Measurements from ENCODE around the gene PRKD1.

PRKD1 gene

GRCh38 chr14:29829851-29830250 lies 97.8 kb downstream of the PRKD1 start:
- no peak for DNase-seq

- no peak for DNase-seq
These were observed 103.8 kb downstream of the PRKD1 start for GRCh38 chr14:29823816-29824215.

DNA sequence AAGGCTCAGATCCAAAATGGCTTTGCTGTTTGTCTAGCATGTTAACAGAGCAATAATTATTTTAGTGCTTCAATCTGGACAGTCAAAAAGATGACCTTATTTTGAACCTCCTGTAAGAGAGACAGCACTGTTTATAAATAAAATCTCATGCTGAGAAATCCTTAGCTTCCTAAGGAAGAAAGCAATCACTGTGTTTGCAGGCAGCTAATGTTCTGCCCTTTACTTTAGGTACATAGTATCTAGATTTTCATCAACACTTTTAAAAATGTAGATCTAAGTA lies 105.3 kb downstream of the PRKD1 start:
- no peak for DNase-seq

- DNase-seq: no peak
These were observed 105.8 kb downstream of the PRKD1 start for GRCh38 chr14:29821661-29822429.

GRCh38 chr14:29821242-29821641 lies 106.4 kb downstream of the PRKD1 start:
- no peak for DNase-seq

DNA sequence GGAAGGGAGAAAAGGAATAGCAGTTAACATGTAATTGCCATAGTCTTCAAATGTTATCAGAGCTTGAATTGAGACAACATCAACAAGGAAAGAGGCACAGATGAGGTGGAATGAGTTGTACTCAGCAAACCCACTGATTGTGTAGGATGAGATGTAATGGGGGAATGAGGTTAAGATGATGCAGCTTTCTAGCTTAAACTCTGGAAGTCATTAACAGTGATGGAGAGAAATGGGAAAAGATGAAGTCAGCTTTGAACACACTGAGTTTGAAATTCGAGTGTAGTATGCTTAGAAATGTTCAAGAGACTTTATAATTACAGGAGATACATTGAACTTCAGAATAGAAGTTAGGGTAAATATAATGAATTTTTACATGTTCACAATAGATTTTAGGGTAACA lies 106.9 kb downstream of the PRKD1 start:
- DNase-seq: no peak

GRCh38 chr14:29817767-29818405 lies 109.8 kb downstream of the PRKD1 start:
- no peak for DNase-seq

GRCh38 chr14:29815016-29815674 lies 112.5 kb downstream of the PRKD1 start:
- DNase-seq: no peak

- DNase-seq: no peak
These were observed 113.3 kb downstream of the PRKD1 start for GRCh38 chr14:29814156-29815015.

GRCh38 chr14:29810682-29811081 lies 117.0 kb downstream of the PRKD1 start:
- DNase-seq: no peak

DNA sequence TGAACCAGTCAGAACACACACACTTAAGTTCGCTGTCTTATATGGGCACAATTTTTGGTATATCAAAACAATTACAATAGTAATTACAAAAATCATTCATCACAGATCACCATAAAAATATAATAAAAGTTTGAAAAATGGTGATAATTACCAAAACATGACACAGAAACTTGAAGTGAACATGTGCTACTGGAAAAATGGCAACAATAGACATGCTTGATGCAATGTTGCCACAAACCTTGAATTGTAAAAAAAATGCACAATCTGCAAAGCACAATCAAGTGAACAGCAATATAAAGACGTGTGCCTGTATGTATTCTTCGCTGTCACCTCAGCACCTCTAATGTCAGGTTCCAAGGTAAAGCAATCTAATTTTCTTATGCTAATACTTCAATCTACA lies 117.6 kb downstream of the PRKD1 start:
- DNase-seq: no peak

- DNase-seq: no peak
These were observed 121.5 kb downstream of the PRKD1 start for GRCh38 chr14:29806124-29806517.

DNA sequence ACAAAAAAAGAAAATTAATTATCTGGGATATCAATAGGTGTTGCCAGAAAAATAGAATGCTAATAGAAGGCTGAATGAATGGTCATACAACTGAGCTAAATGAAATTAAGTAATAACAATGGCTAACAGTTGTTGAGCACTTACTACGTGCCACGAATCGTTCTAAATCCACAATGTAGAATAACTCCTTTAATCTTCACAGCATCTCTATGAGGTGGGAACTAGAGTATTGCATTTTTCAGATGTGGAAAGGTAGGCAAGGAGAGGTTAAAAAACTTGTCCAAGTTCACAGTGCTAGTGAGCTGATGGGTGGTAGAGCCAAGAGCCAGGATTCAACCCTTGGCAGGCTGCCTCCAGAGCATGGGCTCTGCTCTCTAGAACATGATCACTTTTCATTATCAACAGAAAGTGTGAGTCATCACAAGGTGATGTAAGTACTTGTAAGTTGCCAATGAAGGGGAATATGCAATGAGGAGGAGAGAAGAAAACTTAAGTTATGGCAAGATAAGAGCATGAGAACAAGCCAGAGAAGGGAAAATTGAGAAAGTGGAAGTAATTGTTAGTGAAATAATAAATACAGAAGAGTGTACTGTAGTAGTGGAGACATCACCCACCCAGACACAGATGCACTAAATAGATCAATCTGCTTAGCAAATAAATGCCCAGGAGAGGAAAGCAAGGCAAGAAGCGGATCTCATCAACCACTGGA lies 122.1 kb downstream of the PRKD1 start:
- DNase-seq: no peak

DNA sequence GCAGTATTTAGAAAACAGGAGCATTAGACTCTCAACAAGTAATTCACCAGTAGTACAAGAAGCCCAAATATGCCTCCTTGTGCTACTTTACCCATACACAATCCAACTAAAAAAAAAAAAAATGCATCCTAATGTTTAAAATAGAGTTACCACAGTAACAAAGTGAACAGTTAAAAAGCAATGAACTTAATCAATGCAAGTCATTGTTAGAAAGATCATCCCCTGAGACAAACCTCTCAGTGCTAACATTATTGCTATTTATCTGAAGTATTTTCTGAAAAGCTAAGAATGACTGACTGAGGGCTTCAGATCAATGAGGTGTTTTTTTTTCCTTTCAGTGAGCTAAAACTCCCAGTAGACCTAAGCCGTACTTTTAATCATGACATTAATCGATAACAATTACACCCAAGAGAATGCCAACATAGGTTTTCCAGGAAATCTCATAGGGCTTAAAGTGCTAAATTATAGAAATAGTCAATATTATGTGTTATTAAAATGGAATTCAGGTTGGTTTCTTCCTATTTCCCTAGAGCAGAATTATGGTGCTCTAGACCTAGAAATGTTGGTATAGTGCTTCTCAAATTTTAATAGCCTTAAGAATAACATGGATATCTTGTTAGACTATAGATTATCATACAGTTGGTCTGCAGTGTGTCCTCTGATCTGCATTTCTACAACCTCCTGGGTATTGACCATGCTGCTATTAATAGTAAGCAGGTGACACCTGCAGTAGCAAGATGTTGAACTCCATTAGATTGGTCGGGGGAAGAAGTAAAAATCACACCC lies 123.0 kb downstream of the PRKD1 start:
- no peak for DNase-seq

GRCh38 chr14:29803045-29803444 lies 124.6 kb downstream of the PRKD1 start:
- no peak for DNase-seq

- DNase-seq: no peak
These were observed 125.4 kb downstream of the PRKD1 start for GRCh38 chr14:29802211-29802610.

DNA sequence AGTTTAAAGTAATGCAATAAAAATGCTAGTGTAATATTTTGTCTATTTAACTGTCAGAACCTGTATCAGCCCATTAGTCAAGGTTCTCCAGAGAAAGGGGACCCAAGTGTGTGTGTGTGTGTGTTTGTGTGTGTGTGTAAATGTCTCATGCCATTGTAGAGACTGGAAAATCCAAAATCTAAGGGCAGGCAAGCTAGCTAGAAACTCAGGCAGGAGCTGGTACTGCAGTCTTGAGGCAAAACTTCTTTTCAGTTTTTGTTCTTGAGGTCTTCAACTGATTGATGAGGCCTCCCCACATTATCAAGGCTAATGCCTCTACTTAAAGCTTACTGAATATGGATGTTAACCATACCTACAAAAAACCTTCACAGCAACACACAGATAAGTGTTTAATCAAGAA lies 126.7 kb downstream of the PRKD1 start:
- DNase-seq: no peak

- DNase-seq: no peak
These were observed 128.1 kb downstream of the PRKD1 start for GRCh38 chr14:29799464-29800095.

- DNase-seq: no peak
These were observed 128.8 kb downstream of the PRKD1 start for GRCh38 chr14:29798811-29799210.

DNA sequence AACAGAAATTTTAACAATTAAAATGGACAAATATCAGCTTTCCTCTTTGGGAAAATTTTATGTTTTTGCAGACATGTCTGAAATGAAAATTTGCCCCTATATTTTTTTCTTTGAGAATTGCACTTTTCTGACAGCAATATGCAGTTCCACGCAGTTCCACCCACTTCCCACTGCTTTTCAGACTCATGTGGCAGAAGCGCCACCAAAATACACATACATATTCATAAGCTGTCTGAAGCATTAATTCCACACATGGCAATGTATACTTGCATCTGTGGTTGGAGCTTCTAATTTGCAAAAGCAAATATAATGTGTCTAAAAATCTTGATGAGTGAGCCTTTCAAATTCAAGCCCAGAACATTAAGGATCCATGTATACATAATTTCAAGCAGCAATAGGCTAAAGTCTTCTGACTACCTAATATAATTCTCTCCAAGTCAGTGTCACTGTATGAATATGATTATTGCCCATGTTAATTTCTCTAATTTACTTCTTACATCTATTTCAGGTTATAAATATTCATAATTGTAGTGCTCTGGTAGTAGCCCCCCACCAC lies 129.5 kb downstream of the PRKD1 start:
- DNase-seq: no peak

- DNase-seq: no peak
These were observed 130.8 kb downstream of the PRKD1 start for GRCh38 chr14:29796853-29797252.

Data from inflammatory macrophage treated with lipopolysaccharide for 1 hour (primary cell).